ENCODE results near the gene ACTL10.

Gene ACTL10

GRCh38 chr20:33677991-33678702 is 11.4 kb downstream of the ACTL10 start:
- no peak for DNase-seq (ENCODE audit: low read depth)

GRCh38 chr20:33679758-33680485 is 13.2 kb downstream of the ACTL10 start:
- no peak for DNase-seq (ENCODE audit: low read depth)

DNA sequence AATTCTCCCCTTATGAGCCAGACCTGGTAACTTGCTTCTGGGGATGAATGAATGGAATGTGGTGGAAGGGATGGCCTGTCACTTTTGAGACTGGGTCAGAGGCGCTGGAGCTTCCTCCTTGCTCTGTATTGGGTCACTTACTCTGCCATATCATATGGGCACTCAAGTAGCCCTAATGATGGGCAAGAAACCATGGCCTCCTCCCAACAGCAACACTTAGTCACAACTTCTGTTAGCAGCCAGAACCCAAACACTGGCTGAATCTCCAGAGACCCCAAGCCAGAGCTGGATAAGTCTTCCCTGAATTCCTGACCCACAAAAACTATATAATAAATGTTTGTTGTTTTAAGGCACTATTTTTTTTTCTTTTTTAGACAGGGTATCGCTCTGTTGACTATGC is 13.9 kb downstream of the ACTL10 start:
- DNase-seq (ENCODE audit: low read depth), result no peak

- DNase-seq (ENCODE audit: low read depth), result no peak
These were observed 14.5 kb downstream of the ACTL10 start for GRCh38 chr20:33681288-33681687.

DNA sequence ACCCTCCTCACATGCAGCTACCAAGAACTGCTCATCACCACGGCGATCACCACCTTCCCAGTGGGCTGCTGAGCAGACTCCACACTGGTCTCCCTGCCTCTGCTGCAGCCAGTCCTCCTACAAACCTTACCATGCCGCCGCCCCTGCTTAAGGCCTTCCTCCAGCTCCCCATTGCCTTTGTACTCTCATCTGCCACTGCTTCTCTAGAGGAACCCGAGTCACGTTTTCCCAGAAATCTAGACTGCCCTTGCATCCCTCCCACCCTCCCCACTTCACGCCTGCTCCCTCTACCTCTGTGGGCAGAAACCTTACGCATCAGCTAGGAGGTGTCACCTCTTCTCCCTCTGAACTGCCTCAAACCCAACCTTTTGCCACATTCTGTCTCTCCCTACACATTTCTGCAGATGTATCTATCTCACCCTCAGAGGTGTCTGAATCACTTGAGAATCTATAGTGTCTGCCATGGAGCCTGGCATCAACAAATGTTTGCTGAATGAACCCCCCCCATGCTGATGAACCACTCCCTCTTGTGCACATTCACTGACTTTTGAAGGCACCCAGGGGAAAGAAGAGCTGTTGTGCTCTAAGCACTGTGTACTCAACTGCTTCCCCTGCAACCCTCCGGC is 15.1 kb downstream of the ACTL10 start:
- DNase-seq (ENCODE audit: low read depth), result no peak

- DNase-seq (ENCODE audit: low read depth), result no peak
These were observed 18.0 kb downstream of the ACTL10 start for GRCh38 chr20:33684533-33685327.

GRCh38 chr20:33685328-33686099 is 18.8 kb downstream of the ACTL10 start:
- DNase-seq (ENCODE audit: low read depth), result no peak

DNA sequence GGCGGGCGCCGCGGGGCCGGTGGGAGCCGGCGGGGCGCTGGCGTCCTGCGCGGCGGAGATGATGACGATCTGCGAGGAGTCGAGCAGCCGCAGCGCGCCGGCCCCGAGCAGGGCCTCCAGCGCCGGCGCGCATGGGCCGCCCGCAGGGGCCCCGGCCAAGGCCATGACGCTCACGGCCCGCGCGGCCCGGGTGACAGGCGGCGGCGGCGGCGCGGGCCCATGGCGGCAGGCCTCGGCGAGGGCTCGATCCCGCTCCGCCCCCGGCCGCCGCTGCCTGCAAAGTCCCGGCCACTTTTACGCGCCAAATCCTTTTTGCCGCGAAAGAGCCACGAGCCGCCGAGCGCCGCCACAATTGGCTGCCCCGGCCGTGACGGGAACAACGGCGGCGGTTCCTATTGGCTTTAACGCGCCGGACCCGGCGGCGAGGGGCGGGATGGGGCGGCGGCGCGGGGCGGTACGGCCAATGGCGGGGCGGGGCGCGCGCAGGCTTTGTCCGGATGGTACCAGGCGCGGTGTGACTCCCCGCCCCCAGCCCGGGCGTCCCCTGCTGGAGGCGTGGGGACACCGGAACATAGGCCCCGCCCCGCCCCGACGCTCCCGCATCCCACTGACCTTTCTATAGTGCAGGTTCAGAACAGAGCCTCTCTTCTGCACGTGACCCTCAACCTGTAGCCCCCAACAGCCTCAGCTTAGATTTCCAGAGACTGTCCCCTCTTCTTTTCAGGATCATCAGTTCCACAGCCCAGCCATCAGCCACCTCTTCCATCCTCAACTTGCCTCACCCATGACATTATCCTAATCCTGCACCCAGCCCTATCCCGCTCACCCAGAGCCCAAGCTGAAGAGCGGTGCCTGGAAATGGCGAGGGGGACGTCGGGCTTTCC is 19.6 kb downstream of the ACTL10 start, which contains the start of gene E2F1:
Gene E2F1 (minus strand): TSS at position 286 of the 884 bp plus-strand sequence. CDS start 121 bp downstream, at position 165.
- DNase-seq (ENCODE audit: low read depth), result no peak

- DNase-seq (ENCODE audit: low read depth), result no peak
These were observed 20.2 kb downstream of the ACTL10 start for GRCh38 chr20:33686984-33687366.

- no peak for DNase-seq (ENCODE audit: low read depth)
These were observed 20.7 kb downstream of the ACTL10 start for GRCh38 chr20:33687370-33687915.

- DNase-seq (ENCODE audit: low read depth), result no peak
These were observed 21.5 kb downstream of the ACTL10 start for GRCh38 chr20:33687993-33688937.

DNA sequence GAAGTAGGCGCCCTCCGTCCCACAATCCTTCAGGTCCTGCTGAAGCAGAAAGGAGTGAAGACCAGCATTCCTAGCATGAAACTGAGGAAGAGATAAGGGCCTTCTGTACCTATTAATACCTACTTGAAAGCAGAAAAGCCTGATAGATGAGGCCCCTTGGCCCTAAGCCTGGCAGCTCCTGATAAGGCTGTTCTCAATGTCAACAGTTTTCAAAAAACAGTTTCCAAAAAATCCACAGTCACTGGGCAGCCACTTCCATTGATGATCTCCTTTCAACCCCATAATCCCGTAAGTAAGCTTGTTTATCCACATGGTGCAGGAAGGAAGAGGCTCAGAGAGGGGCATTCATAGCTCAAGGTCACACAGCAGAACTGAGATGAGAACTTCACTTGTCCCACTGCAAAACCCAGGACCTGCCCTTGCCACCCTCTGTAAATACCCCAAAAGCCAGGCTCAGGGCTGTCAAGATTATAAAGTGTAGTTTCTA is 22.2 kb downstream of the ACTL10 start:
- DNase-seq (ENCODE audit: low read depth), result no peak

GRCh38 chr20:33689493-33689892 is 22.8 kb downstream of the ACTL10 start:
- no peak for DNase-seq (ENCODE audit: low read depth)

- peak; percentile 31 for DNase-seq (ENCODE audit: low read depth)
These were observed 23.2 kb downstream of the ACTL10 start for GRCh38 chr20:33689973-33690372.

DNA sequence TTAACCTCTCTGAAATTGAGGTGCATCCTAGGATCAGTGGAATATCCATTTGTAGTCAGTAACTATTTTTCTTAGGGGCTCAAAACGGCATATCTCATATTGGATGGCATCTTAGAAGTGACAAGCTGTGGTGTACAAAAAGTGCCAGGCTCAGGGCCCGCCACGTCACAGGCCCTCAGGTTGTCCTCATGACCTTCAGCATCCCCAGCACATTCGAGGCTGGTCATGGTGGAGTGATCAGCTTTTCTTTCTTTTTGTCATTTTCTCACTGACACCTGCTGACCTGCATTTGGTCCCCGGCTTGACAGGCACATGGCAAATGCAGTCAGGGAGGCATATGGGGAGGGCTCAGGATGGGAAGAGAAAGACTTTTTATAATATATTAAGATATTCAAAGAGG is 26.5 kb downstream of the ACTL10 start:
- no peak for DNase-seq (ENCODE audit: low read depth)

DNA sequence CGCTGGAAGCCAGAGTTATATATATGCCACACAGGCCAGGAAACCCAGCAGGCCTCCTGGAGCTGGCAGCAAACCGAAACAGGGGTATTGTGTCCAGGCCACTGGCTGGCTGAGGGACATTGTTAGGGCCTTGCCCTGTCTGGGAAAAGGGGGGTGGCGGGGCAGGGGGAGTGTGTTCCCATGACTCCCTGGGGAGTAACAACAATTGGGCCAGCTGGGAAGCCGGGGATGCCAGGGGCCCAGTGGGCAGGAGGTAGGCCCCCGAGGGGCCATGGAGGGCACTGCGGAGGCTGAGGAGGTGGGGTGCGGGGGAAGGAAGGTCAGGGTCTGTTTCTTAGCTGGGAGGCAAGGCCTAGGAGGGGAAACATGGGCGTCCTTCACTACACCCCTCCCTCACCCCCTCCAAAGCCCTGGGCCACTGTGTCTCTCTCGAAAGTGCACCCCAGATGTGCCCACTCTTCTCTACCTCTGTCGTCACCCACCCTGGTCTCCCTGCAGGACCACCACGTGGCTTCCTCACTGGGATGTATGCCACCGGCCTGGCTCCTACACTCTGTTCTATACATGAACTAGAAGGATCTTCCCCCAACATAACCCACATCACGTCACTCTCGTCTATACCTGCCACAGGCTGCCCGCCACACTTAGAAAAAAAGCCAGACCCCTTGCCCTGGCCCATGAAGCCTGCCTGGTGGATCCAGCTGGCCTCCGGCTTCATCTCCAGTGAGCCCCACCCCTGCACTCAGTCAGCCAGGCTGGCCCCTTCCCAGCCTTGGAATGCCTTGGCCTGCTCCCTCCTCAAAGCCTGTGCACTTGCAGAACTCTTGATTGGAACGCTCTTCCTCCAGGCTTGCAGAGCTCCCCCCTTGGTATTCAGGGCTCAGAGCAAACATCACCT is 27.2 kb downstream of the ACTL10 start:
- DNase-seq (ENCODE audit: low read depth), result no peak

DNA sequence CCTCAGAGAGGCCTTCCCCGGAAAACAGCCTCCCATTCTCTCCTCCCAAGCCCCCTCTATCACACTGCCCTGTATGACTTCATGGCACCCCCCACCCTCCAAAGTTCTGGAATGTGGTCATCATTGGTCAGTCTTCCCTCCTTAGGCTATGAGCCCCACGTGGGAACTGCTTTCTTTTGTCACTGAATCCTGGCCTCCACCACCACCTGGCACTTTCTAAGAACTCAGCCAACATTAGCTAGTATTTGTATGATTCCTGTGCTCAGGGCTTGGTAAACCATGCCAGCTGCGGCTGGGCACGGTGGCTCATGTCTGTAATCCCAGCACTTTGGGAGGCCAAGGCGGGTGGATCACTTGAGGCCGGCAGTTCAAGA is 27.9 kb downstream of the ACTL10 start:
- DNase-seq (ENCODE audit: low read depth), result no peak

DNA sequence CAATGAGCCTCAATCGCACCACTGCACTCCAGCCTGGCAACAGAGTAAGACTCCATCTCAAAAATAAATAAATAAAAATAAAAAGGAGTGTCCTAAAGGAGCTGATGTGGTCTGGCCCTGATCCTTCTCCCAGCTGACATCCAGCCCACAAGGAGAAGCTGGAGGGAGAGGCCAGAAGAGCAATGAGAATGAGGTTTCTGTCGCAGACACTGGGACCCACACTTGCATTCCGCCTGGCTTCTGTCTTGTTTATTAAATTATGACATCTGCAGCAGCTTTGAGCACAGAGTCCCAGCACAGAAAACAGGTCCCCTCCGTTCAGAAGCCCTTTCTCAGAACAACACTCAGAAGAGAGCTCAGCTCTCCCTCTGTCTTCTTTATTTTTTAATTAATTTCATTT is 29.7 kb downstream of the ACTL10 start:
- no peak for DNase-seq (ENCODE audit: low read depth)

Data from non-pigmented ciliary epithelial cell (primary cell).